GM19397 (cell line): ENCODE results near the gene TMEM233.
"Not testable (repeated sequence)": the region's sequence is repeated elsewhere in the genome, so short reads cannot be mapped to it uniquely, and the experiment has no call there.

Source experiments
- ATAC-seq: cut with Tn5 transposase; IDR thresholded peaks from one replicate; pipeline ENCODE4 v1.9.1; 2021; ENCODE audit warnings: mild to moderate bottlenecking, moderate library complexity; ENCODE audit not compliant: unreplicated experiment

The TMEM233 gene

GRCh38 chr12:119603767-119604166 is 10.2 kb downstream of the TMEM233 start:
- ATAC-seq: no peak

- no peak for ATAC-seq
Observed at GRCh38 chr12:119609358-119609757, 15.8 kb downstream of the TMEM233 start.

- no peak for ATAC-seq
Observed at GRCh38 chr12:119613319-119613936, 19.9 kb downstream of the TMEM233 start.

- no peak for ATAC-seq
Observed at GRCh38 chr12:119614705-119615104, 21.1 kb downstream of the TMEM233 start.

GRCh38 chr12:119615518-119616475 is 22.2 kb downstream of the TMEM233 start:
- ATAC-seq: no peak

GRCh38 chr12:119618328-119618896 is 24.8 kb downstream of the TMEM233 start:
- not testable (repeated sequence) for ATAC-seq

GRCh38 chr12:119620490-119620889 is 26.9 kb downstream of the TMEM233 start:
- ATAC-seq: no peak

- ATAC-seq: no peak
Observed at GRCh38 chr12:119621878-119622277, 28.3 kb downstream of the TMEM233 start.

GRCh38 chr12:119624966-119625365 is 31.4 kb downstream of the TMEM233 start:
- no peak for ATAC-seq

GRCh38 chr12:119627019-119627643 is 33.6 kb downstream of the TMEM233 start:
- no peak for ATAC-seq

- ATAC-seq: no peak
Observed at GRCh38 chr12:119627686-119628085, 34.1 kb downstream of the TMEM233 start.

GRCh38 chr12:119630223-119630780 is 36.7 kb downstream of the TMEM233 start:
- ATAC-seq: no peak

GRCh38 chr12:119630962-119631550 is 37.5 kb downstream of the TMEM233 start:
- no peak for ATAC-seq

GRCh38 chr12:119631930-119632678 is 38.5 kb downstream of the TMEM233 start:
- ATAC-seq: no peak

- ATAC-seq: no peak
Observed at GRCh38 chr12:119634743-119635142, 41.2 kb downstream of the TMEM233 start.

- ATAC-seq: no peak
Observed at GRCh38 chr12:119642986-119643385, 49.4 kb downstream of the TMEM233 start.

GRCh38 chr12:119644930-119645329 is 51.4 kb downstream of the TMEM233 start:
- ATAC-seq: no peak

- ATAC-seq: no peak
Observed at GRCh38 chr12:119645535-119646059, 52.0 kb downstream of the TMEM233 start.

- ATAC-seq: no peak
Observed at GRCh38 chr12:119649202-119649808, 55.7 kb downstream of the TMEM233 start.
